Measurements from ENCODE around the gene ERLIN1.
"Not testable (repeated sequence)": the region's sequence is repeated elsewhere in the genome, so short reads cannot be mapped to it uniquely, and the experiment has no call there.

ERLIN1 gene

GRCh38 chr10:100140070-100140469 is 45.8 kb downstream of the ERLIN1 start:
- H3K4me1 ChIP-seq (ENCODE audit: insufficient read depth, low read length) = no peaks in the 10 kb centered on the region
- no peaks in the 10 kb centered on the region for H3K36me3 ChIP-seq (ENCODE audit: insufficient read depth, low read length)
- H2AFZ ChIP-seq (ENCODE audit: low read depth, low read length) = no peak overlapping the region
- no peaks in the 10 kb centered on the region for H3K27me3 ChIP-seq (ENCODE audit: insufficient read depth, low read length)
- H3K4me3 ChIP-seq (ENCODE audit: low read length) = no peak overlapping the region
- H3K9me3 ChIP-seq (ENCODE audit: low read length) = no peaks in the 10 kb centered on the region

GRCh38 chr10:100138921-100139496 is 46.8 kb downstream of the ERLIN1 start:
- no peaks in the 10 kb centered on the region for H3K36me3 ChIP-seq (ENCODE audit: insufficient read depth, low read length)
- H3K4me3 ChIP-seq (ENCODE audit: low read length) = no peak overlapping the region
- H3K4me1 ChIP-seq (ENCODE audit: insufficient read depth, low read length) = no peaks in the 10 kb centered on the region
- H2AFZ ChIP-seq (ENCODE audit: low read depth, low read length) = no peak overlapping the region
- H3K27me3 ChIP-seq (ENCODE audit: insufficient read depth, low read length) = no peaks in the 10 kb centered on the region
- no peaks in the 10 kb centered on the region for H3K9me3 ChIP-seq (ENCODE audit: low read length)

GRCh38 chr10:100135486-100135885 is 50.3 kb downstream of the ERLIN1 start:
- Histone ChIP-seq H3K4me1 (ENCODE audit: insufficient read depth, low read length) (no peaks in the 10 kb centered on the region), H3K9me3 (ENCODE audit: low read length) (no peaks in the 10 kb centered on the region), H3K36me3 (ENCODE audit: insufficient read depth, low read length) (no peaks in the 10 kb centered on the region), H2AFZ (ENCODE audit: low read depth, low read length) (no peak overlapping the region), H3K4me3 (ENCODE audit: low read length) (no peak overlapping the region), H3K27me3 (ENCODE audit: insufficient read depth, low read length) (no peaks in the 10 kb centered on the region)

- Histone ChIP-seq H3K9me3 (ENCODE audit: low read length) (no peaks in the 10 kb centered on the region), H3K4me1 (ENCODE audit: insufficient read depth, low read length) (no peaks in the 10 kb centered on the region), H3K36me3 (ENCODE audit: insufficient read depth, low read length) (no peaks in the 10 kb centered on the region), H2AFZ (ENCODE audit: low read depth, low read length) (no peak overlapping the region), H3K27me3 (ENCODE audit: insufficient read depth, low read length) (no peaks in the 10 kb centered on the region), H3K4me3 (ENCODE audit: low read length) (no peak overlapping the region)
These were observed 52.0 kb downstream of the ERLIN1 start for GRCh38 chr10:100133801-100134200.

- H3K4me1 ChIP-seq (ENCODE audit: insufficient read depth, low read length) = no peaks in the 10 kb centered on the region
- H3K27me3 ChIP-seq (ENCODE audit: insufficient read depth, low read length) = no peaks in the 10 kb centered on the region
- H3K9me3 ChIP-seq (ENCODE audit: low read length) = no peaks in the 10 kb centered on the region
- H3K36me3 ChIP-seq (ENCODE audit: insufficient read depth, low read length) = no peaks in the 10 kb centered on the region
- no peak overlapping the region for H3K4me3 ChIP-seq (ENCODE audit: low read length)
- H2AFZ ChIP-seq (ENCODE audit: low read depth, low read length) = no peak overlapping the region
These were observed 53.4 kb downstream of the ERLIN1 start for GRCh38 chr10:100132427-100132826.

GRCh38 chr10:100131571-100131970 is 54.3 kb downstream of the ERLIN1 start:
- H3K9me3 ChIP-seq (ENCODE audit: low read length) = no peaks in the 10 kb centered on the region
- H3K27me3 ChIP-seq (ENCODE audit: insufficient read depth, low read length) = no peaks in the 10 kb centered on the region
- H3K36me3 ChIP-seq (ENCODE audit: insufficient read depth, low read length) = no peaks in the 10 kb centered on the region
- H2AFZ ChIP-seq (ENCODE audit: low read depth, low read length) = no peak overlapping the region
- no peaks in the 10 kb centered on the region for H3K4me1 ChIP-seq (ENCODE audit: insufficient read depth, low read length)
- no peak overlapping the region for H3K4me3 ChIP-seq (ENCODE audit: low read length)

GRCh38 chr10:100130831-100131230 is 55.0 kb downstream of the ERLIN1 start:
- H3K27me3 ChIP-seq (ENCODE audit: insufficient read depth, low read length) = no peaks in the 10 kb centered on the region
- H3K4me3 ChIP-seq (ENCODE audit: low read length) = no peak overlapping the region
- H3K9me3 ChIP-seq (ENCODE audit: low read length) = no peaks in the 10 kb centered on the region
- H3K36me3 ChIP-seq (ENCODE audit: insufficient read depth, low read length) = no peaks in the 10 kb centered on the region
- no peaks in the 10 kb centered on the region for H3K4me1 ChIP-seq (ENCODE audit: insufficient read depth, low read length)
- H2AFZ ChIP-seq (ENCODE audit: low read depth, low read length) = no peak overlapping the region

GRCh38 chr10:100129424-100129823 is 56.4 kb downstream of the ERLIN1 start:
- H3K9me3 ChIP-seq (ENCODE audit: low read length) = no peaks in the 10 kb centered on the region
- no peak overlapping the region for H3K4me3 ChIP-seq (ENCODE audit: low read length)
- no peak overlapping the region for H2AFZ ChIP-seq (ENCODE audit: low read depth, low read length)
- H3K27me3 ChIP-seq (ENCODE audit: insufficient read depth, low read length) = no peaks in the 10 kb centered on the region
- no peaks in the 10 kb centered on the region for H3K36me3 ChIP-seq (ENCODE audit: insufficient read depth, low read length)
- no peaks in the 10 kb centered on the region for H3K4me1 ChIP-seq (ENCODE audit: insufficient read depth, low read length)

- H3K9me3 ChIP-seq (ENCODE audit: low read length) = no peaks in the 10 kb centered on the region
- no peaks in the 10 kb centered on the region for H3K27me3 ChIP-seq (ENCODE audit: insufficient read depth, low read length)
- H3K36me3 ChIP-seq (ENCODE audit: insufficient read depth, low read length) = no peaks in the 10 kb centered on the region
- no peak overlapping the region for H2AFZ ChIP-seq (ENCODE audit: low read depth, low read length)
- H3K4me1 ChIP-seq (ENCODE audit: insufficient read depth, low read length) = no peaks in the 10 kb centered on the region
- H3K4me3 ChIP-seq (ENCODE audit: low read length) = no peak overlapping the region
These were observed 56.9 kb downstream of the ERLIN1 start for GRCh38 chr10:100128951-100129350.

GRCh38 chr10:100125335-100125734 is 60.5 kb downstream of the ERLIN1 start:
- H3K9me3 ChIP-seq (ENCODE audit: low read length); H3K4me1 ChIP-seq (ENCODE audit: insufficient read depth, low read length); H3K4me3 ChIP-seq (ENCODE audit: low read length); H3K27me3 ChIP-seq (ENCODE audit: insufficient read depth, low read length); H3K36me3 ChIP-seq (ENCODE audit: insufficient read depth, low read length); H2AFZ ChIP-seq (ENCODE audit: low read depth, low read length): not testable (repeated sequence)

- no peaks in the 10 kb centered on the region for H3K4me1 ChIP-seq (ENCODE audit: insufficient read depth, low read length)
These were observed 61.7 kb downstream of the ERLIN1 start for GRCh38 chr10:100124097-100124496.

GRCh38 chr10:100122780-100123179 is 63.0 kb downstream of the ERLIN1 start:
- H2AFZ ChIP-seq (ENCODE audit: low read depth, low read length) = no peak overlapping the region
- H3K36me3 ChIP-seq (ENCODE audit: insufficient read depth, low read length) = no peaks in the 10 kb centered on the region
- H3K4me3 ChIP-seq (ENCODE audit: low read length) = no peak overlapping the region
- H3K9me3 ChIP-seq (ENCODE audit: low read length) = no peaks in the 10 kb centered on the region
- H3K27me3 ChIP-seq (ENCODE audit: insufficient read depth, low read length) = peaks cover 3% of the 10 kb centered on the region
- H3K4me1 ChIP-seq (ENCODE audit: insufficient read depth, low read length) = no peaks in the 10 kb centered on the region

More at GRCh38 chr10:100124097-100124496, 61.7 kb downstream of the ERLIN1 start:
- Histone ChIP-seq H3K36me3 (ENCODE audit: insufficient read depth, low read length) (no peaks in the 10 kb centered on the region), H2AFZ (ENCODE audit: low read depth, low read length) (no peak overlapping the region), H3K9me3 (ENCODE audit: low read length) (no peaks in the 10 kb centered on the region), H3K4me3 (ENCODE audit: low read length) (no peak overlapping the region), H3K27me3 (ENCODE audit: insufficient read depth, low read length) (no peaks in the 10 kb centered on the region)

- Histone ChIP-seq H3K4me1 (ENCODE audit: insufficient read depth, low read length) (no peaks in the 10 kb centered on the region), H2AFZ (ENCODE audit: low read depth, low read length) (no peak overlapping the region), H3K4me3 (ENCODE audit: low read length) (no peak overlapping the region), H3K27me3 (ENCODE audit: insufficient read depth, low read length) (peaks cover 3% of the 10 kb centered on the region), H3K9me3 (ENCODE audit: low read length) (no peaks in the 10 kb centered on the region), H3K36me3 (ENCODE audit: insufficient read depth, low read length) (no peaks in the 10 kb centered on the region)
These were observed 65.3 kb downstream of the ERLIN1 start for GRCh38 chr10:100120550-100120949.

GRCh38 chr10:100119726-100120125 is 66.1 kb downstream of the ERLIN1 start:
- peaks cover 3% of the 10 kb centered on the region for H3K27me3 ChIP-seq (ENCODE audit: insufficient read depth, low read length)
- no peaks in the 10 kb centered on the region for H3K4me1 ChIP-seq (ENCODE audit: insufficient read depth, low read length)
- H3K9me3 ChIP-seq (ENCODE audit: low read length) = no peaks in the 10 kb centered on the region
- H2AFZ ChIP-seq (ENCODE audit: low read depth, low read length) = no peak overlapping the region
- H3K36me3 ChIP-seq (ENCODE audit: insufficient read depth, low read length) = no peaks in the 10 kb centered on the region
- no peak overlapping the region for H3K4me3 ChIP-seq (ENCODE audit: low read length)
